ENCODE data around the gene NTM.

DNA sequence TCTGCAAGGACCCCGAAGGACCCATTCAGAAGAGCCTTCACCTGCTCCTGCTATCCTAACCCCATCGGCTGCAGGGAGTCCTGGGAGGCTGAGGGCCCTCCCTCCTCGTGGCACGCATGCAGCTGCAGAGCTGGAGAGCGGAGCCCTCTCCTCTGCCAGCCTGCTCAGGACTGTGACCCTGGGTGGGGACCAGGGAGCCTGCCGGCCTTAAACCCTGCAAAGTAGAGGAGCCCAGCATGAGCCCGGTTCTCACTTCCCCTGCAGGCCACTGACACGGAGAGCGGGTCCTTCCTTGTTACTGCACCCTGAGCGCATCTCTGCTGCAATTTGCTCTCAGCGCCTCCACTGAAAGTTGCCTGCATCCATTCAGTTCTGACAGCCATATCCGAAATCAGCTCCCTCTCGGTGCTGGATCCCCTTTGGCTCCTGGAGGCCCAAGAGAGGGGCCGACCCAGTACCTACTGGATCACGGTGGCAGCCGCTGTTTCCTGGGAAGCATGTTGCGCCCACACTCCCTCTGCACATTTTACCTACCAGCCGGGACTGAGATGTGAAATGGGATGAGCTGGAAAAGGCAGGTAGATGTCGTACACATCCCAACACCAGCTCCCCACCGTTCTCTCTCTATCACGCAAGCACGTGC lies 312.1 kb downstream of the NTM start:
- TF ChIP-seq CTCF (IDR thresholded peaks at IDR 0.05 in 2 of 3, conservative IDR thresholded peaks at IDR 0.05 in 1 of 3; ENCODE audit: borderline replicate concordance in 1 of 3, insufficient read depth in 1 of 3, low read depth in 2 of 3, low read length in 2 of 3): no peak
- TF ChIP-seq EGR1 (IDR thresholded peaks at IDR 0.05; ENCODE audit: low read depth): no peak
- TF ChIP-seq EZH2phosphoT487 (IDR thresholded peaks at IDR 0.05; ENCODE audit: borderline replicate concordance): no peak
- no peak for TF ChIP-seq EZH2 (IDR thresholded peaks at IDR 0.05)
- TF ChIP-seq SRF (IDR thresholded peaks at IDR 0.05; ENCODE audit: low read depth): no peak
- TF ChIP-seq POLR2AphosphoS5 (IDR thresholded peaks at IDR 0.05; ENCODE audit: low read depth, low read length): no peak
- no peak for TF ChIP-seq CBX3 (IDR thresholded peaks at IDR 0.05; ENCODE audit: low read depth)
- TF ChIP-seq YY1 (IDR thresholded peaks at IDR 0.05; ENCODE audit: extremely low read depth, insufficient replicate concordance, low read depth, low read length): no peak
- no peak for TF ChIP-seq MAX (IDR thresholded peaks at IDR 0.05)
- TF ChIP-seq POLR2A (IDR thresholded peaks at IDR 0.05; ENCODE audit: borderline replicate concordance, extremely low read depth, insufficient read depth, insufficient read length): no peak
- no peak for TF ChIP-seq ATF3 (IDR thresholded peaks at IDR 0.05)

Data from HCT116 (cell line).